ENCODE measurements around the gene FRK.
"Not testable (repeated sequence)": the region's sequence is repeated elsewhere in the genome, so short reads cannot be mapped to it uniquely, and the experiment has no call there.

The FRK gene

GRCh38 chr6:116004841-116005815 is 55.6 kb downstream of the FRK start:
- no peak for DNase-seq (ENCODE audit: low spot score)

DNA sequence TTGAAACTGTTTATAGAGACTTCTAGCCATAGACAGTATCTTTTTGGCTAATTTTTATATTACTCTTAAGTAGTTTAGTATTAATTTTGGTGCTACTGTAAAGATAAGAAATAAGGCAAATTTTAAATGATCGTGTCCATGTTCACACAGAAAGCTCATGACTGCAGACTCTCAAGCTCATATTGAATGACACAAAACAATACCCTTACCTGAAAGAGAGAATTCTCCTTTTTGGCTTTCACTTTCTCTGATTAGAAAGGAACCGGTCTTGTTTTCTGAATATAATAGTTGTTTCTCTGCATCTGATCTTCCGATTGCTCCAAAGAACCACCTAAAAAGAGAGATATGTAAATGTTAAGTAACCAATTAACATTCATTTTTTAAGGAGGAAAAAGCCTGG is 57.0 kb downstream of the FRK start:
- no peak for DNase-seq (ENCODE audit: low spot score)

DNA sequence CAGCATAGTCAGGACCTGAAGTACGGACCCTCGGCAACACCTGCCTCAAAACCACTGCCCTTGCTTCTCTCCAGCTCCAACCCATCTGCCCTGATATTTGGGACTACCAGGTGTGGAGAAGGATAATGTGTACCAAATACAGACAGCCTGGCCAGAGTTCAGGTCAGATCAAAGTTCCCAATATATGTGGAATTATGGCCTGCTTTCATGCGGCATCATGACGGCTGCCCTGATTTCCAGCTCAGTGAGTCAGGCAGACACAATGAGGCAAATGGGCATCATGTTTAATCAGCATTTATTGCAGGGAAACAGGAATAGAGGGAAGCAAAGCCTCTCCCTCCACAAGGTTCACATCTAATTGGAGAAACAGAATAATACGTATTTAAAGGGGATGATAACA is 57.9 kb downstream of the FRK start:
- DNase-seq (ENCODE audit: low spot score): no peak

- no peak for DNase-seq (ENCODE audit: low spot score)
Measured at GRCh38 chr6:115999235-115999634, 61.5 kb downstream of the FRK start.

DNA sequence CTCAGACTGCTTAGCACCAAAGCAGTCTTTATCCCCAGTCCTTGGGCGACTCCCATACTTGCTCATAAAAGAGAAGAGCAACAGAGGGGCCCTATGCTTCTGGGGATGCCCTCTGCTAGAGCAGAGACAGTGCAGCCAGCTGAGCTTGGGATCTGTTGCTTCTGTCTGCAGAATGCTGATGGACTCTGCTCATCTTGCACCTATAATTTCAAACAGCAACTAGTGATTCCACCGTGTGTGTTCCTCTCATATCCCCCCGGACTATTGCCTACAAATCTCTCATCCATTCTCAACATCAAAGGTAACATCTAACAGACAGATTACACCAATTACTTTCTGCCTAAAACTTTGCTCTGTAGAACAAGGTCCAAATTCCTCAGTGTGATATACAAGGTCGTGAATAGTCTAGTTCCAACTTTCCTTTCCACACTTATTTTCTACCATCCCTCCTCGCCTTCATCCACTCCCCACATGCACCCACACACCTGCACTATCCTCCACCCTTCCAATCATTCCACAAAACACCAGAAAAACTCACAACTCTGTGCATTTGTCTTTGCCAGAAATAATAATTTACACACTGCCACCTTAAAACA is 62.6 kb downstream of the FRK start:
- DNase-seq (ENCODE audit: low spot score): no peak

DNA sequence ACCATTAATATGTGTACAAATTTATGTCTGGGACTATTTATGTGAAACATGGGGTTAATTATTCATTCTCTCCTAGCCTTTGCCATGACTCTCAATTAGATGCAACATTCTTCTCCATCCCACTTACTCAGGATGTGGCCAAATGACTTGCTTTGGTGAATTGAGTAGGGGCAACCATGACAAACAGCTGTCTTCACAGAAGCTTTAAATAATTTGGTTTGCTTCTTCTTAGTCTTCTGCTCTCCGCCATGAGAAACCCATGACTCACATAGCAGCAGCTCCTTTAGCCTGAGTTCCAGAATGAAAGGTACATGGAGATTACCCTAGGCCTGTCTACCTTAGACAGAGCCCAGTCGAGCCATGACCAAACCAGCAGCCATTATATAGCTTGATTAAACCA is 74.7 kb downstream of the FRK start:
- DNase-seq (ENCODE audit: low spot score): no peak

DNA sequence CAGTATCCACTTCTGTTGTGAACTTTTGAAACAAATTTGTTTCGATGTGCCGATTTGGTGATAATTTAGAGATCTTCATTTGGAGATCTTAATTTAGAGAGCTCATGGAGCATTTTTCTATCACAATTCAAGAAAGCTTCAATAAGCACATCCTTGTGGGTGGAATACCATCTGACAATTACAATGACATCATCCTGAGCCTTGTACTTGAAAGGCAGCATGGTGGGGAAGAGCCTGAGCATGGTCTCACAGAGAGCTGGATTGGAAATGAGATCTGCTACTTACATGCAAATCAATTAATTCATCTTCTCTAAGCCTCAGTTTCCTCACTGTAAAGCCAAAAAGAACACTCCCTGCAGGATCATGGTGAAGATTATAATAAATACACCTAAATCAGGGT is 75.9 kb downstream of the FRK start:
- no peak for DNase-seq (ENCODE audit: low spot score)

DNA sequence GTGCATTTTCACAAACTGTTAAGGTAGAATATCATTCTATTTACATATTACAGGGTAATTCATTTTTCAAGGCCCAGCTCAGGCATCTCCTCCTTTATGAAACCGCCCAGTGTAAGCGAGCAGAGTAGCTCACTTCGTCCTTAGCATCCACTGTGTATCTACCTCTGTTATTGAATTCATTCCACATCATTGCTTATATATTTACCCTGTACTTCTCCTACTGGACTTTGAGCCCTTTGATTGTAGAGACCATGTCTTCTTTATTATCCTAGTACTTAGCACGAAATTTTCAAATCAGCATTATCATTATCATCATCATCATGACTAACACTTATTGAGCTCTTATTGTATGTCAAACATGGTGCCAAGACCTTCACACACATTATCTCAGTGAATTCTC is 76.7 kb downstream of the FRK start:
- DNase-seq (ENCODE audit: low spot score): no peak

DNA sequence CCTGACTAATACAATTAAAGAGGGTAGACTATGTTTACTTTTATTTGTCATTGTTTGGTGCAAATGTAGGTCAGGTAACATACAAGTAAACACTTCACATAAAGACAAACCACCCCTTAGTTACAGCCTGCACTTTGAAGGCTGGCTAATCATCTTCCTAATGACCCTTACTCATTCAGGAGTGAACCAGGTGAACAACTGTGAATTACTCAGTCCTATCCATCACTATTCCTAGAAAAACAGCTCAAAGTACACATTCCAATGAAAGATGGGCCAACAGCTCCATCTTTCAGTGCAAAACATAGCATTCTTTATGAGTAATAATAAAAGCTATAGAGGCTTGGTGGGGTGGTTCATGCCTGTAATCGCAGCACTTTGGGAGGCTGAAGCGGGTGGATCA is 78.2 kb downstream of the FRK start:
- no peak for DNase-seq (ENCODE audit: low spot score)

DNA sequence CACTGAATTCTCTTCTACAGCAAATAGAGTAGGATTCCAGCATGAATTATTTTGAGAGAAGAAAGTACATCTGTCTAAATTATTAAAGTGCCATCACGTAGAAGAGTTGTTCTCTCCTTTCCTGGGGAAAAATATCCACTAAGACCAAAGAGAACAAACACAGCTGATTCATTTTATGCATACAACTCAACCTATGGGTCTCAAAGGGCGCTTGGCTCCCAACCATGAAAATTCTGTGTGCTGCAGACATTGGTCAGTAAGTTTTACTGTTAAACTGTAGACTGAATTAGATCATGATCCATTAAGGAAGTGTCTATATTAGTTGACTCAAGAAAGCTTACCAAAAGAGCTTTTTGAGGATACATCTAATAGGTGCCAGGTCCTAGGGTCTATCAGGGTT is 83.5 kb downstream of the FRK start:
- no peak for DNase-seq (ENCODE audit: low spot score)

DNA sequence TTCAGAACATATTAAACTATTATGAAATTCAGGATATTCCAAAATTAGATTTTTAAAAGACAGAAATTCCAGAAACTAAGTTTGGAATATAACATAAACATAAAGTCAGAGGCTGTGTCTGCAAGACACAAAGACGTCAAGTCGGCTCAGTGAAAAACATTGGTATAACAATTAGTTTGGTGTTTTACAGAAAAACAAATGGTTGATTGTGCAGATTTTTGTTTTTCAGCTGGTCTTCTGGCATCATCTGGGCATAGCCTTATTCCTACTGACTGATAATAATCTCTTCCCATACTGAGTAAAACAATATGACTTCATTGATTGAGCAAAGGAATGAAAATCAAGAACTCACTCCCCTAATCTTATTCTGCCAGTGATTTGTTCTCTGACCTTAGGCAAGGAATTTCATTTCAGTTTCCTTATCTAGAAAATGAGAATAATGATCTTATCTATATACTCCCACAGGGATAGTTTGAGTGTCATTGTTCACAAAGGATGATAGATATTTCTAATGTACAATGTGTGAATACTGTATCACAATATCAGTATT is 84.3 kb downstream of the FRK start:
- no peak for DNase-seq (ENCODE audit: low spot score)

DNA sequence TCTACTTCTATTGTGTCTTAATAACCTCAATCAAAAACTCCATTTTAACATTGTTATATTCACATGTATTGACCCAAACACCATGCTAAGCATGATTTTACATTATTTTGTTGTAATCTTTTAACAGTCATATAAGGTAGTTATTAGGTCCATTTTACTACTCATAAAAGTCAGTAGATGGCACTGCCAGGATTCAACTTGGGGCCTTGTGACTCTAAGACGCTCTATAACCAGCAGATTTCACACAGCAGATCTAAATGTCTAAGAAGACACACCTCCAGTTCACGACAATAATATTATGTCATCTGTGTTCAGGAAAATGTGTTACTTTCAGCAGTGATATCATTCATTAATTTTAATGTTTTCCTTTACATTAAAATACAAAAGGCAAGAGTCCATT is 88.0 kb downstream of the FRK start:
- DNase-seq (ENCODE audit: low spot score): no peak

- no peak for DNase-seq (ENCODE audit: low spot score)
Measured at GRCh38 chr6:115971785-115972184, 88.9 kb downstream of the FRK start.

DNA sequence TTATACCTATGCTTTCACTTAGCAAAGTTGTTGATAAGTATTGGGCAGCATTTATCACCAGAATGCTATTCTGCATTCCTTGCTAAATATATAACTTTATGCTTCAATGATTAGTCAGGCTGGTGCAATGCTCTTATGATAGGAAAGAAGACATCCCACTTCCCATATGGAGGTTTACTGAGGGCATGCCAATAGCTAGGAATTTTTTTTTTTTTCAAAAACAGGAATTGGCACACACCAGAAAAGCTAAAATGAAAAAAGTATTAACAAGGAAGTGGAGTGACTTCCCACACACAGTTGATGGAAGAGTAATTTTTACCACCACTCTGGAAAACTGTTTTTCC is 90.8 kb downstream of the FRK start:
- peak; percentile 8 for DNase-seq (ENCODE audit: low spot score)

- DNase-seq (ENCODE audit: low spot score): peak; percentile 18
Measured at GRCh38 chr6:115969207-115969929, 91.3 kb downstream of the FRK start.

- not testable (repeated sequence) for DNase-seq (ENCODE audit: low spot score)
Measured at GRCh38 chr6:115960286-115960685, 100.4 kb downstream of the FRK start.

GRCh38 chr6:115958958-115959357 is 101.7 kb downstream of the FRK start:
- no peak for DNase-seq (ENCODE audit: low spot score)

GRCh38 chr6:115954740-115955139 is 106.0 kb downstream of the FRK start:
- no peak for DNase-seq (ENCODE audit: low spot score)

DNA sequence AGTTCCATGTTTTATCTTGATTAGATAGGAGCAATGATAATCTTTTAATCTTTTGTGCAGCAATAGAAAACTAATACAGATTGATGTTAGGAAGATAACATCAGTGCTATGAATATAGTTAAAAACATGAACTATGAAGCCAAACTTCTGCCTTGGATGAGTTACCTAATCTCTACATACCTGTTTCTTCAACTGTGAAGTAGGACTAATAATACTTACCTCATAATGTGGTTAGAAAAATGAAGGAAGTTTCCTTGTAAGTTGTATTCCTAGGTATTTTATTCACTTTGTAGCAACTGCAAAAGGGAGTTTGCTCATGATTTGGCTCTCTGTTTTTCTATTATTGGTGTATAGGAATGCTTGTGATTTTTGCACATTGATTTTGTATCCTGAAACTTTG is 111.9 kb downstream of the FRK start:
- DNase-seq (ENCODE audit: low spot score): no peak

GRCh38 chr6:115947966-115948541 is 112.6 kb downstream of the FRK start:
- no peak for DNase-seq (ENCODE audit: low spot score)

DNA sequence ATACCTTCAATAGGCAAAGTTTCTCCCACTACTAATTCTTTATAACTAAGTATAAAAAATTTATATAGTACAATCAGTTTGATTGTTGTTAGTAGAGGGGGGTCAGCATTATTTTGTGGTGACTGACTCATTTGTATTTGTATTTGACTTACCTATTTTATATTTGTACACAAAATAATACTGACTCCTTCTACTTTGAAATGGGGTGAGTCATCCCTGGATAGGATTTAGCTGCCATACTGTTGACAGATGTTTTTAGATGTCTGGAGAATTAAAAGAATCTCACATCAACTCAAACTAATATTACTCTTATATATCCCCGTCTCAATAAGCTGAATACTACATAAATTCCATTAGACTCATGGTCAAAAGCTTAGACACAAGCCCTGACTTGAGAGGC is 114.9 kb downstream of the FRK start:
- DNase-seq (ENCODE audit: low spot score): no peak

DNA sequence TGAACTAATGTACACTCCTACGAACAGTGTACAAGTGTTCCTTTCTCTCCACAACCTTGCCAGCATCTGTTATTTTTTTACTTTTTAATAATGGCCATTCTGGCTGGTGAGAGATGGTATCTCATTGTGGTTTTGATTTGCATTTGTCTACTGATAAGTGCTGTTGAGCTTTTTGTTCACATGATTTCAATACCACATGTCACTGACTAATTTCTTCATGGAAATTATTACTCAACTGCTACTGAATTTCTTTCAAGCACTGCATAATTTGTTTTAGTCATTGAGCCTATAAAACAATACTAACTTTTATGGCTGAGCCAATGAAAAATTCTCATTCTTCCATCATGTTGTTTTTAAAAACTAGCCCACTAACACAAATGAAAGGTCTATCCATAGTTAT is 115.4 kb downstream of the FRK start:
- no peak for DNase-seq (ENCODE audit: low spot score)
